Activated CD4-positive, alpha-beta T cell treated with anti-CD3 and anti-CD28 coated beads, Interleukin-2, amount 50 U/mL, for 1 hour (primary cell): ENCODE data around the gene TRAP1.
"Not testable (repeated sequence)": the region's sequence is repeated elsewhere in the genome, so short reads cannot be mapped to it uniquely, and the experiment has no call there.

ENCODE experiments used
- DNase-seq: peaks from one replicate; pipeline ENCODE4 v3.0.0-alpha.2; 2020

TRAP1 gene

DNA sequence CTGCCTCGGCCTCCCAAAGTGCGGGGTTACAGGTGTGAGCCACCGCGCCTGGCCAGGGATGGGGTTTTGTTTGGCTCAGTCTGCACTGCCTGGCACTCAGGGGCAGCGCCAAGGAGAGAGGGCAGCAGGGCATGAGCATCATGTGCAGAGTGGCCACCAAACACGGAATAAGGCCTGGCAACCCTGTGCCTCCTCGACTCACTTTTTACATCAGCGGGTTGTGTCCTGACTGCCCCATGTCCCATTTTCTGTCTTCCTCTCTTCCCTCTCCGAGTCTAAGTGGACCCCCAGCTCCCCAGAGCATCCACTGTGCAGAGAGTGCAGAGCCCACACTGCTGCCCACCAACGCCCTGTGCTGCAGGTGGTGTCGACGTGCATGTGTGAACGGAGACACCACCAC is 18.2 kb upstream of the TRAP1 start:
- DNase-seq: no peak

DNA sequence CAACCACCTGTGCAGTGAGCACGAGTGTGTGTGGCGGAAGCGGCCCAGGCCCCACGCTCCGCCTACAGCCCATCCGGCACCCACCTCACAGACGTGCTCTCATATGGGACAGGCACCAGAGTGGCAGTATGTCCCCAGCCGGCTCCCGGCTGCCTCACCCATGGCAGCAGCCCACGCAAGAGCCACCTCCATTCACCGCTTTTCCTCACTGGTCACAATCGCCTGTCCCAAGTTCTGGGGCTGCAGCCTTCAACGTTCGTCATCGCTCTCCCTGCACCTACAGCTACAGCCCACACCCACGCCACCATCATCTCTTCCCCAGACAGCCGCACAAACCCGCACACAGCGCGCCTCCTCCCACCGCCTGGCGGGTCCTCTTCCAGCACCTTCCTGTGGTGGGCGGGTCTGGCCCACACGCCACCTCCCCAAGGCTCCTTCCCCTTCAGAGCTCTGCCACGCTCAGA is 17.5 kb upstream of the TRAP1 start:
- DNase-seq: no peak

DNA sequence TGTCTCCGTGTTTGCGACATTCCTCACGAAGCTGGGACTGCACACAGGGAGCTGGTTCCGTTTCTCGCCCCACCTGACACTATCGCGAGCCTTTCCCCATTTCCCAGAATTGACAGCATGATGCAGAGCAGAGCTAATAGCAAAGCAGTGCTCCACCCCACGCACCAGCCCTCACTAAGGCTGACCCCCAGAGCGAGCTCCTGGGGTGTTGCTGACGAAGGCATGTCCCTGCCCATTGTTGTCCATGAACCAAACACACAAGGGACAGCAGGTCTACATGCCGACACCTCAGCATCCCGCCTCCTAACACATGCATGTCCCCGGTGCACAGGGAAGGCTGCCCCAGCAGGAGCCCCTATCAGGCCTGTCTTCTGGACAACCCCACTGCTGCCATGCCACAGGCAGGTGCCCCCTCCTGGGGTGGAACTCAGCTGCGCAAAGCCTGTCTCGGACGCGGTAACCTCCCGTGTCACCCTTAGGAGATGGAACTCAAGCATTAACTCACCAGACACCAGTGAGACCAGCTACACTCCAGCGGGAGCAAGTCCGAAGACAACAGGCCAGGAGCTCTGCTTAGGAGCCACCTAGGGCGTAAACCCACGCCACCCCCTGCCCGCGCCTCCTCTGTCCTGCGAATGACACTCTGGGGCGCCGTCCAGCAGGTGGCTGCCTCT is 16.9 kb upstream of the TRAP1 start:
- DNase-seq: no peak

- DNase-seq: no peak
Measured at GRCh38 chr16:3732171-3732570, 14.8 kb upstream of the TRAP1 start.

- no peak for DNase-seq
Measured at GRCh38 chr16:3731126-3731935, 14.0 kb upstream of the TRAP1 start.

DNA sequence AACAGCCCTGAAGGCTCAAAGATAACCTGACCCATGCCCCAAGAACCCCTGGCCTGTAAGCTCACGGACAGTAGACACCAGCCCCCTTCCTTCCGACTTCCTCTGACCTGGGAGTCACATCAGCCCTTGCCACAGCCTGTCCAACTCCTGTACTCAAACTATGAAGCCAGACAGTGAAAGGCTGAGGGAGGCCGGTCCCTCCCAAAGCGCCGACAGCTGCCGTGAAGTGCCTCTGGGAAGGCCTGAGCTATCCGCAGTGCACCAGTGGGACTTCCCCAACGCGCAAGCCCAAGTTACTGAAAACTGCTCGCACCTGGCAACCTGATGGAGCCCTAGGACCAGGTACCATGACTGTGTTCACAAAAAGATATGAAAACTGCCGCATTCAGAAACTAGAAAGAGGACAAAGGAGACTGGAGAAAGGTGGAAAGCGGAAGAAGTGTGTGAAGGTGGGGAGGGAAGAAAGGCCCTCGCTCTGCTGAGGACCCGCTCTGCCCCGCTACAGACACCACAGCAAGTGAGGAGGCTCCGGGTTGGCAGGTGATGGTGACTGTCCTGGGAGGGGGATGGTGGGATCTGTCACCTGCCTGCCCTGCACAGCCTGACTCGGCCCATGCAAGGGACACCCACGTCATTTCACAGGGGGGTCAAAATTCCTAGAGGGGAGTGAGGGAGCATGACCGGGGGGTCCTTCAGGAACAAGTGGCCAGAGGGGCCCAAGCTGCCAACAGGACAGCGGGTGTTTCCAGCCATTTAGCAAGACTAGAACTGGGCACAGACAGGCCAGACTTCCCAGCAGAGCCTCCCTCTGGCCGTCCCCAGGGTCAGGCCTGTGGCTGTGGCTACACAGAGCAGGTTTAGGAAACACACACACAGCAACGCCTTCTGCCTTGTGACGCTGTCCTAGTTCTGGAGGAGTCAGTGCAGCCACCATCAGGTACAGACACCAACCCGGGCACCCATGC is 13.1 kb upstream of the TRAP1 start:
- no peak for DNase-seq

- no peak for DNase-seq
Measured at GRCh38 chr16:3729161-3730112, 12.1 kb upstream of the TRAP1 start.

- DNase-seq: no peak
Measured at GRCh38 chr16:3728424-3729160, 11.3 kb upstream of the TRAP1 start.

DNA sequence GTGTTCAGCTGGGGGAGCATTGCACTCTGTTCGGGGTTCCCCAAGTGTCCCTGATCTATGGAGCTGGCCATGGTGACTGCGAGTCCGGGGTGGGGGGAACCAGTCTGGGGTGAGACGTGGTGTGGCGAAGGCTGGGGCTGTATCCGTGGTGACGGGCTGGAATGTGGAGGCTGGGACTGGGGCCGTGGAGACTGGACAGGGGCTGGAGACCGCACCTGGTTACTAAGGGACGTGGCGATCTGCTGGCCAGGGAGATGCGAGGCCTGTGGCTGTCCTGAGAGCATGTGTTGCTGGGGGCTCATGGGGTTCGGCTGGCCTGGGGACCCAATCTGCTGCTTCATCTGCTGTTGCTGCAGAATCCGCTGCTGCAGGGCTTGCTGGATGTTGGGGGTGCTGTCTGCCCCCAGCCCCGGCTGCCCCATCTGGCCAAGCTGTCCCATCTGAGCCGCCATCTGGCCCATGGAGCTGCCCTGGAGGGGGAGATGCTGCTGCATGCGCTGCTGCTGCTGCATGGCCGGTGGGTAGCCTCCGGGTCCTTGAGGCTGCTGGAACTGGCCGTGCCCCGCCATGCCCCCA is 10.6 kb upstream of the TRAP1 start:
- no peak for DNase-seq

GRCh38 chr16:3726021-3726687 is 8.8 kb upstream of the TRAP1 start:
- DNase-seq: no peak

DNA sequence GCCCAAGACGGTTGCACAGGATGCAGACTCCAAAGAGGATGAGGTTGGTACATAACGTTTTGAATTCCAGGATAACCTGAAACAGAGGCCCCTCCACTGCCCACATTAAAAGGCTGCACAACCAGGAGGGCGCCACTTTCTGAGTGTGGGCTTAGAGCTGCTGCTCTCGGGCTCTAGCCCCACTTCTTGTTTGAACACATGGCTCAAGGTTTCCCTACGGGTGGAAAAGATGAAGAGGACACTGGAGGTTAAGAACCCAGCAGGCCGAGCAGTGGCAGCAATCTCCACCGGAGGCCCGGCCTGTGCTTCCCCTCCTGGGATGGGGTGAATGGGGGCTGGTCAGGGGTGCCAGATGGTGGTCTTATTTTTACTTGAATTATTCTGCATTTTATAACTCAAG is 8.0 kb upstream of the TRAP1 start:
- DNase-seq: no peak

- no peak for DNase-seq
Measured at GRCh38 chr16:3722508-3722907, 5.2 kb upstream of the TRAP1 start.

DNA sequence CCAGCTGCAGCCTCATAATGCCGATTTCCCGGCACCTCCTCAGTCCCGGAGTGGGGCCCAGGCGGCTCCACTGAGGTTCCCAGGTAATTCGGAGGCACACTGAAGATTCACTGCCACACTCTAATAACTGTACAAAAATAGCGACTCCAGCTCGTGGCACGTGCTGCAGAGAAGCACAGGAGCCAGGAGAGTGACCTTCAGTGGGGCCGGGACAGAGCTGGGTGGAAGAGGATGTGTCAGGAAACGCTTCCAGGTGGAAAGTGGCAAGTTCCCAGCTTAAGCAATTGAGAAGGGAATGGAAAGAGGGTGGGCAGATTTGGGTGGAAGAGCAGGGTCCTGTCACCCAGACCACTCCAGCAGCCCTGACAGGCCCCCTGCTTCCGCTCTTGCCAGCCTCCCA is 3.1 kb upstream of the TRAP1 start:
- DNase-seq: no peak

- no peak for DNase-seq
Measured at GRCh38 chr16:3718628-3719027, 1.3 kb upstream of the TRAP1 start.

- DNase-seq: no peak
Measured at GRCh38 chr16:3718019-3718391, 681 bp upstream of the TRAP1 start.

GRCh38 chr16:3716831-3717234 is 491 bp downstream of the TRAP1 start:
- DNase-seq: peak; percentile 8

DNA sequence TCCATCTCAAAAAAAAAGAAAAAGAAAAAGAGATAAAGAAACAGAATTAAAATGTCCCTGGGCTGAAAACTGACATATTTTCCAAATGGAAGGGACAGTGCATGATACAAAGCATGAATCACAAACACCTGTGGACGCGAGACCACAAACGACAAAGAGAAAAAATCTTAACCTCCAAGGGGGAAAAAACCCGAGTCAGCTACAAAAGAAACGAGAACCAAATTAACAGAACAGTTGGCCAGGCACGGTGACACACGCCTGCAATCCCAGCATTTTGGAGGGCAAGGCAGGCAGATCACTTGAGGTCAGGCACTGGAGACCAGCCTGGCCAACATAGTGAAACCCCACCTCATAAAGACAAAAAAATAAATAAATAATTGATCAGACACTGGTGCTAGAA is 1.9 kb downstream of the TRAP1 start:
- DNase-seq: no peak

- not testable (repeated sequence) for DNase-seq
Measured at GRCh38 chr16:3714378-3714777, 2.9 kb downstream of the TRAP1 start.

DNA sequence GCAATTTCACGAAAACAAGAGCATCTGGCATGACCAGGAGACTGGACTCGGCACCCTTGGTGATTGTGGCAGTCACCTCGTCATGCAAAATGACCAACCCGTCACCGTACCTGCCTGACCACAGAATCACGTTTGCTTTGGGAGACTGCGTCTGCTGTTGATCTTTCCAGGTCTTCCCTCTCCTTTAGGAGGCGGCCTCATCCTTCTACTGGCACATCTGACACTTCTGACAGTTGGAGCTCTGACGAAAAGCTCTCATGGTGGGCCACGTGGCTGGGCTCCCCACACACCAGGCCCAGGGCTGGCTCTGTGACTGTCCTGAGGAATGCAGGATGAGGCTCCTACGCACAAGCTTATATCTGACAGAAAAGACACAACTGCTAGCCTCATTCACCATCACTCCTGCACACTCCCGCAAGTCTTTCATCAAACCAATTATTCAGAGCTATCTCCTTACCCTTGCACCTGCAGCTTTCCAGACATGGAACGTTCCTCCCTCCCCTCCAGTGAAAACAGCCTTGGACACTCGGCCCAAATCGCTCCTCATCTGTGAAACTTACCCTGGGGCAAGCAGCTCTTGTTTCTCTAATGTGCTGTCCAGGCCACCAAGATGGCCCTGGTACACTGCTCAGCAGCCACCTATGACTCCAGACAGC is 3.6 kb downstream of the TRAP1 start:
- no peak for DNase-seq

DNA sequence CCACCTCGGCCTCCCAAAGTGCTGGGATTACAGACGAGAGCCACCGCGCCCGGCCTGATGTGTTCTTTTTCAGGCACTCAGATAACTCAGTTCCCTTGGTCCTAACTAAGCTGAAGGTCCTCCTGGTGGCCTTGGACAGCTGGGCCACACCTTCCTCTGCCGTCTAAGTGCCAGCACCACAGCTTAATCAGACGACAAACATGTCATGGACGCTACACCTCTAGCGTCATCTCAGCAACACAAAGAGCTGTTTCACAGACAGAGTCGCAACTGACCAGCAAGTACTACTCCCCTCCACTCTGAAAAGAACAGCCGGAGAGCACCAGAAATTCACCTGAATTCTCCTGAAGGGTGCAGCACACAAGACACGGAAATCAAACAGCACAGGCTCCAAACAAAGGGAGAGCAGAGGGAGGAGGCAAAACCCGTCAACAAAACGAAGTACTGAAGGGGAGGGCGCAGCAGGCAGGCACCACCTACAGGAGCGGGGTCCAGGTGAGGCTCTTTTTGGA is 4.4 kb downstream of the TRAP1 start:
- DNase-seq: no peak
